HG03571 (cell line): ENCODE data around the gene IP6K3.

Experiments
- ATAC-seq: cut with Tn5 transposase; IDR thresholded peaks from one replicate; pipeline ENCODE4 v1.9.1; 2021; ENCODE audit not compliant: unreplicated experiment

IP6K3 gene

GRCh38 chr6:33725891-33726673, 20.6 kb downstream of the IP6K3 start:
- ATAC-seq, result no peak

DNA sequence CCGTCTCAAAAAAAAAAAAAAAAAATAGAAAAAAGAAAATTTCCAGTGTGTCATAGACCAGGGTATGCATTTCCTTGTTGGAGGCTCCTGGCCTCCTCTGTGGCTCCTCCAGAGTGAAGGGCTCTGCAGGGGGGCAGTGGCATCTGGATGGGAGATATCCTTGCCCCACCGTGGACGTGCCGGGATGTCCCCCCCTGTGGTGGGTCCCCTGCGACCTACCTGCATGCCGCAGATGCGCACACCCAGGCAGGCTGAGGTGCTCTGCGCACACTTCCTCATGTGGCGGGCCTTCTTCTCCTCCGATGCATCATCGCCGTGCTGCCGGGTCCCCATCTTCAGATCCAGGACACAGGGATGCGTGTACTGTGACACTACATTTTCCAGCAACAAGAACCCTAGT, 21.5 kb downstream of the IP6K3 start:
- ATAC-seq, result no peak

DNA sequence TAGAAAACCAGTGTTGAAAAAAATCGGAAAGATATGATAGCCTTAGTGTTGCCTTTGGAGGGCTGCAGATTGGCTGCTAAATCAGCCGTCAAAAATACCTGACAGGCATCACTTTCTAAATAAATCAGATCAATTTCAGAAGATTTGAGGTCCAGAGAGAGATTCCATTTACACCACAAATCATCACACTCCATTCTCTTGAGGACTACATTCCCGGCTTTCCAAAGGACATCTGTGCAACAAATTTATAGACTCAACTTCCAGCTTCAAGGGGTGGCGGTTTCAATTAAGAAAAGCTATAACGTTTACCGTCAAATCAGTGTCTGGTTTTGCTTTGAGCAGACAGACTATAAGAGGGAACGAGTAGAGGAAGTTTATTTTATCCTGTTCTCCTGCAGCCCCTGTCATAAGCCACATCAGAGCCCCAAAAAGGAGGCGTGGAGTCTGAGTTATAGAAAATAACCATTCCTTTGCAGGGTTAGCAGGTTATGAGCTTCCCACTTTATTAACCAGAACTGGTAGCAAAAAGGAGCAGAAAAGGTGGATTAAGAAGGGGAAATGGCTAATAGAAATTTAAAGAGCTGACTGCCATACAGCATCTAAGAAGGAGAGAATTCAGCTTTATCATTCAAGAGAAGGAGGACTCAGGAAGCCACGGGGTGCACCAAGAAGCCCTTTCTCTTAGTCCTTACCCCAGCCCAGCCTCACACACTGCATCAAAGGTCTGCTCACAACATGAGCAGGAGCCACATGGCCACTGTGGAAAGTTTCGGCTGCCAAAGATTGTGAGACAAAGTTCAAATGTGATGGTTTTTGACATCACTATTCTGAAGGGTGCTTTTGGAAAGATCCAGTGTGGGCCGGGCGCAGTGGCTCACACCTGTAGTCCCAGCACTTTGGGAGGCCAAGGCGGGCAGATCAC, 22.3 kb downstream of the IP6K3 start:
- ATAC-seq, result no peak

DNA sequence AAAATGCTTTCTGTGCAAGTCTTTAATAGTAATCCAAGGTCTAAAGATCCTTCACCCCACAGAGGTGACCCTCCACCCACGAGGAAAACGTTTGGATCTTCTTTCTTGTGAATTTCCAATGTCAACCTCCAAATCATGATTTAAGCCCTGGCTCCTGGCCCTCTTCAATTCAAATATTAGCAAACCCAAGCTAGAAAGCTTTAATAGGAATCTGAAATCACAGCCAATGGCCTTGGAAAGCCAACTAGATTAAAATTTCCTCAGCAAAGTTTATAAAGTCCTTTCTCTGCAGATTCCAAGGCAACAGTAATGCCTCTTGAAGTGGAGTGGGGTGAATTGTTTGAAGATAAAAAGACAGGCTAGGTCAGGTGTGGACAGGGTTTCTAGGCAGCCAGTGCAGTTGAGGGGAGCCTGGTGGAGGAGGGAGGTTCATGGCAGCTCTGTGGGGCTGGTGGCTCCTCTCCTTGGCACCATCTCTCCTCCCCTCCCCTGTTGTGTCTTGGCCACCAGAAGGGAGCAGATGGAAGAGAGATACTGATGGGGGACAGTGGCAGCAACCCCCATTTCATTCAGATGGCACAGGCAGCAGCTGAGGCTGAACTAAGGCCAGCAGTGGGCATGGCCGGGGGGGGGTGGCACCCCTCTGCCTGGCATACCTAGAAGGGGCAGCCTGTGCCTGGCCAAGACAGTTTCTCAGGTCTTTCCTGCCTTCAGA, 23.2 kb downstream of the IP6K3 start:
- ATAC-seq, result no peak

GRCh38 chr6:33722103-33722623, 24.5 kb downstream of the IP6K3 start:
- no peak for ATAC-seq

- no peak for ATAC-seq
Measured at GRCh38 chr6:33721508-33721907, 25.2 kb downstream of the IP6K3 start.

GRCh38 chr6:33720998-33721397, 25.7 kb downstream of the IP6K3 start:
- no peak for ATAC-seq

GRCh38 chr6:33719326-33719987, 27.2 kb downstream of the IP6K3 start:
- no peak for ATAC-seq

- ATAC-seq, result no peak
Measured at GRCh38 chr6:33718713-33719112, 28.0 kb downstream of the IP6K3 start.

- no peak for ATAC-seq
Measured at GRCh38 chr6:33717934-33718455, 28.7 kb downstream of the IP6K3 start.

DNA sequence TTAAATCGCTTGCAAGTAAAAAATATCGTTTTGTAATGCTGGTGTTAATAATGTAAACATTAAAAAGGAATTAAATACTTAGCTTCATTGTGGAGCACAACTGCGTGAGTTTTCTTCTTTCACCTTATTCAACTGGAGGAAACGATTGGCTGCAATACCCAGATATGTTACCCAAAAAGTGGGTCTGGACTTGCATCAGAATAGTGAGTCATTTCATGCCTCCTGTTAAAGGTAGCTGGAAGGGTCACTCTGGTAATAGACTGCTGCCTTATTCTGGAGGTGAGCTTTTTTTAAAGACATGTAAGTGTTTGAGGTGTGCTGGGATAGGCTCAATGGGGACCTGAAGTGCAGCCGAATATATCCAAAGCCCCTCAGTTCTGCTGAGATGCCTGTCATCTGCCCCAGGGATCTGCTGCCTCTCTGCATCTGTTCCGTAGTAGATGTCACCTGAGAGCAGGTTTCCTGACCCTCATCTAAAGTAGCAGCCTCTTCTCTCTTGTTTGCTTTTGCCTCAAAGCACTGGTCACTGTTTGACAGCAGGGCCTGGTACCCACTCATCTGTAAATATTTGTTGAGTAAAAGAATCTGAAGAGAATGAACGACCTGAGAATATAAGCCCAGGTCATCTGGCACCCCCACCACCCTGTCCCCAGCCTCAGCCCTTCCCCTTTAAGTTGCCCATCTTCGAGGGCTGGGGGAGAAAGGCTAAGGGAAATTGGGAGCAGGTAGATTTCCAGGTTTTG, 29.6 kb downstream of the IP6K3 start:
- no peak for ATAC-seq

- no peak for ATAC-seq
Measured at GRCh38 chr6:33716379-33716778, 30.3 kb downstream of the IP6K3 start.

GRCh38 chr6:33714385-33715040, 32.2 kb downstream of the IP6K3 start:
- ATAC-seq, result no peak

- ATAC-seq, result no peak
Measured at GRCh38 chr6:33713786-33714185, 32.9 kb downstream of the IP6K3 start.

- no peak for ATAC-seq
Measured at GRCh38 chr6:33712914-33713313, 33.8 kb downstream of the IP6K3 start.

DNA sequence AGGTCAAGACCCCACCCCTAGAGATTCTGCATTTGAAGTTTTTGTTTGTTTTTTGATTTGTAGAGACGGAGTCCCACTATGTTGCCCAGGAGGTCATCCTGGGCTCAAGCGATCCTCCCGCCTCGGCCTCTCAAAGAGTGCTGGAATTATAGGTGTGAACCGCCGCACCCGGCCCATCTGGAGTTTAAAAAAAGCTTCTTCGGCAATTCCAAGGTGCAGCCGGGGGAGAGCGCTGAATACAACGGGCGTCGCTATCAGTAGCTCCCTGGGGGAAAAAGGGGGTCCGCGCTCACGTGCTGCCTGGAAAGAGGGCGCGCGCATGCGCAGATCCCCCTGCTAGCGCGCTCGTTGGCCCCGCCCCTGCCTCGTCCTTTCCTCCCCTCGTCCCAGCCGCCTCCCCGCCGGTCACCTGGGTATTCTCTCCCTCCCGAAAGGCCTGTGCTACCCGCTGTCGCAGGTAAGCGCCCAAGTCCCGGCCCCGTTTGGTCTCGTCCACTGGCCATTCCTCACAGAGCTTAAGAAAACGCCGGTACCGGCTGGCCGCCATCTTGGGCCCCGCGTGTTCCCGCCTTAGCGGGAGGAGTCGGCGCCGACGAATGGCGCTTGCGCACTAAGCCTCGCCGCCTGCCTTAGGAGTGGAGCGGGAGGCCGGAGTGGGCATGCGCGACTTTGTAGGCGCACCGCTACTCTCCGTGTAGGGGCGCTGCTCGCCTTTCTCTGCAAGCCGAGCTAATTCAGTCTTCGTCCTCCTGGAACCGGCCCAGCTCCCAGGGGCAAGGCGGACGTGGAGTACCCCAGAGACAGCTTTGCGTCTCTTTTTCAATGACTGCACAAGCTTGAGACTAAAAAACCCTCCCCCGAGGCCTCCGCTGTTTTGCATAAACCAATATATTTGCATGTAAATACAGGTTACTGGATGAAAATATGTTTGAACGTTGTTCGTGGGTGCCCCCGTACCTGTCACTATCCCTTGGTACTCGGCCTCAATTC, 35.3 kb downstream of the IP6K3 start, which contains the start of gene UQCC2:
TSS of gene UQCC2 (minus strand) at position 561 of the 990 bp plus-strand sequence. CDS start at position 547, 14 bp downstream.
- peak; percentile 80 for ATAC-seq

DNA sequence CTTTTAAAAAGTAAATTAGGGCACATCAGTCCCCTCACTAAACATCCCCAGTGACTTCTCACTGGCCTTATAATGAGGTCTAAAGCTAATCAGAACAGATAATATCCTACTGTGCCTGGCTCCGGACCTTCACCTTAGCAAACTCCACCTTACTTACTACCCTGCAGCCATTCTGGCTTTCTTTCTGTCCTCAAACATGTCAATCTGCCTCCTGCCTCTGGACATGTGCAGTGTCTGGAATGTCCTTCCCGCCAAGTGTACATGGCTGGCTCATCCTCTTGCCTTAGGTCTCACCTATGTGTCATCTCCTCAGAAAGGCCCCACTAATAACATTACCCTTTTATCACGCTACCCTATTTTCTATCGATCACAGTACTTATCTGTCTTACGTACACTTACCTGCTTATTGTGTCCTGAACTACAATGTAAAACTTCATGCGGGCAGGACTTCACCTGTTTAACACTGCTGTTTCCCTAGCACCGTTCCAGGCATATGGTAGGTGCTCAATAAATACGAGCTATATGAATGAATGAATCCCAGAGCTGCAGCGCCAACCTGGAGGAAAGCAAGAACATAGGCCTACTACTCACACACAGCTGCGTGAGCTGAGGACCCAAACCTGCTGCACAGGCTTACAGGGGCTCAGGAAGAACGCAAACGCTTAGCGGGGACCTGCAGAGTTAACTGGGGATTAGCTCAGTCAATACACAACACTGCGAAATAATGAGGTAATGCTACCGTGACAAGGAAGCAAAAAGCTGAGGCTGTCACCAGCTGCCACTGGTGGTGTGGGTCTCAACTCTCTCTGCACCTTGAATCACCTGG, 36.2 kb downstream of the IP6K3 start:
- ATAC-seq, result no peak
